K562 (cell line): ENCODE results near the gene GHRL. TPM values are rescaled to one million over a fixed set of nuclear protein-coding genes. Genes with fewer than 3 reads are reported as not detected.

Experiments
- ARID2 ChIP-seq: fragments of 450-650 bp; IDR thresholded peaks from 2 replicates; pipeline ENCODE4 v1.6.1; 2017; ENCODE audit warnings: antibody characterized with exemption, mild to moderate bottlenecking
- BCOR ChIP-seq: fragments of 450-650 bp; IDR thresholded peaks from 2 replicates; pipeline ENCODE4 v1.6.1; 2016
- BRCA1 ChIP-seq, 2 experiments: fragments of 450-650 bp in 1 of 2; sonication (generic) in 1 of 2; formaldehyde crosslinking in 1 of 2; IDR thresholded peaks; 2 replicates each; pipeline versions ENCODE4 v1.5.0 to v1.6.1; 2017 to 2020; ENCODE audit warnings: mild to moderate bottlenecking in 1 of 2, missing genetic modification reagents in 1 of 2
- DACH1 ChIP-seq: fragments of 450-650 bp; IDR thresholded peaks from 2 replicates; pipeline ENCODE4 v1.6.1; 2018; ENCODE audit not compliant: partially characterized antibody
- DMBX1 ChIP-seq: fragments of 250-450 bp; sonication (Bioruptor Pico); IDR thresholded peaks from 2 replicates; pipeline ENCODE4 v1.8.0; 2022; ENCODE audit warnings: inconsistent platforms, mild to moderate bottlenecking, moderate library complexity, borderline replicate concordance
- FOXK2 ChIP-seq, 2 experiments: fragments of 450-650 bp; IDR thresholded peaks in 1 of 2; conservative IDR thresholded peaks in 1 of 2; 2 replicates each; pipeline ENCODE4 v1.6.1; 2016; ENCODE audit warnings: low read depth in 2 of 2, mild to moderate bottlenecking in 1 of 2
- FOXP1 ChIP-seq: sonication (generic); formaldehyde crosslinking; IDR thresholded peaks from 2 replicates; pipeline ENCODE4 v1.8.0; 2022; ENCODE audit warnings: mild to moderate bottlenecking, missing genetic modification reagents
- GATA2 ChIP-seq: sonication (generic); formaldehyde crosslinking; IDR thresholded peaks from 2 replicates; pipeline ENCODE4 v1.4.0; 2020; ENCODE audit warnings: mild to moderate bottlenecking, missing genetic modification reagents
- MLLT1 ChIP-seq, 2 experiments: fragments of 450-650 bp; IDR thresholded peaks; 2 replicates each; pipeline ENCODE4 v1.6.1; 2016
- NFIX ChIP-seq: fragments of 250-450 bp; sonication (Bioruptor Pico); IDR thresholded peaks from 2 replicates; pipeline ENCODE4 v1.4.0; 2020; ENCODE audit warnings: low read depth, mild to moderate bottlenecking, moderate library complexity
- NFYB ChIP-seq: IDR thresholded peaks from 2 replicates; pipeline ENCODE4 v1.6.1; 2011; ENCODE audit warnings: mild to moderate bottlenecking, moderate library complexity; ENCODE audit not compliant: insufficient read length; ENCODE audit errors: extremely low read depth
- POLR2A ChIP-seq: fragments of 450-650 bp; conservative IDR thresholded peaks from 2 replicates; pipeline ENCODE4 v1.6.1; 2016
- RFX7 ChIP-seq: fragments of 250-450 bp; sonication (Bioruptor Pico); IDR thresholded peaks from 2 replicates; pipeline ENCODE4 v1.5.1; 2021; ENCODE audit warnings: mild to moderate bottlenecking
- SAFB2 ChIP-seq: fragments of 200-400 bp; formaldehyde crosslinking; IDR thresholded peaks from 2 replicates; pipeline ENCODE4 v1.6.1; 2018; ENCODE audit warnings: borderline replicate concordance, low read length, low read depth, moderate library complexity; ENCODE audit not compliant: severe bottlenecking
- SNAPC5 ChIP-seq: fragments of 250-450 bp; sonication (Bioruptor Pico); IDR thresholded peaks from 2 replicates; pipeline ENCODE4 v1.8.0; 2021; ENCODE audit warnings: moderate library complexity, mild to moderate bottlenecking, inconsistent platforms
- SNRNP70 ChIP-seq: fragments of 200-400 bp; formaldehyde crosslinking; optimal IDR thresholded peaks from 2 replicates; pipeline ENCODE3; 2017; ENCODE audit warnings: low read depth, low read length
- TSC22D4 ChIP-seq: fragments of 450-650 bp; IDR thresholded peaks from 2 replicates; pipeline ENCODE4 v1.6.1; 2016; ENCODE audit warnings: missing genetic modification characterization, missing biosample characterization, control low read depth
- ZBTB49 ChIP-seq: sonication (generic); formaldehyde crosslinking; IDR thresholded peaks from 2 replicates; pipeline ENCODE4 v1.8.0; 2022; ENCODE audit warnings: missing genetic modification reagents, mild to moderate bottlenecking, borderline replicate concordance
- ZBTB5 ChIP-seq: fragments of 450-650 bp; IDR thresholded peaks from 2 replicates; pipeline ENCODE4 v1.6.1; 2017; ENCODE audit warnings: antibody characterized with exemption
- ZNF124 ChIP-seq: sonication (generic); formaldehyde crosslinking; IDR thresholded peaks from 2 replicates; pipeline ENCODE4 v1.8.1; 2022; ENCODE audit warnings: missing genetic modification reagents
- ZNF668 ChIP-seq: fragments of 250-450 bp; sonication (Bioruptor Pico); IDR thresholded peaks from 2 replicates; pipeline ENCODE4 v1.8.0; 2022; ENCODE audit warnings: mild to moderate bottlenecking, inconsistent platforms
- polyA plus RNA-seq, 8 experiments: library from polyadenylated mRNA; depleted of rRNA in 4 of 8; stranded (reverse) in 5 of 8; unstranded in 3 of 8; fragments of >200 nt; fragmentation: Nextera tagmentation in 2 of 8; fragmentation: Illumina TruSeq in 1 of 8; extraction: Ambion mirVana in 2 of 8; extraction: Trizol in 1 of 8; gene quantifications; 2 replicates each; pipeline versions ENCODE4 v1.2.1 to v1.2.3, GENCODE V29; 2011 to 2014; ENCODE audit warnings: inconsistent platforms in 1 of 8, missing spikeins in 1 of 8
- total RNA-seq, 7 experiments: library from RNA; depleted of rRNA in 6 of 7; stranded (reverse); fragments of >200 nt in 6 of 7; fragmentation: Illumina TruSeq in 2 of 7; extraction: Trizol in 2 of 7; gene quantifications; 2 replicates each; pipeline versions ENCODE4 v1.2.1 to v1.2.3, GENCODE V29; 2011 to 2021; ENCODE audit warnings: low replicate concordance in 1 of 7

GHRL gene
- total and polyA plus RNA-seq, 9 of the 15 experiments (the other 6 are each of a cell fraction or from before 2014, with no cell fraction given) = 0.08 to 0.29 (median 0.15) TPM; not detected in 5

- TF ChIP-seq GATA2 (CRISPR knock-in tag) (no peak), SNAPC5 (CRISPR knock-in tag) (no peak), DMBX1 (CRISPR knock-in tag) (peak; percentile 60; the same call in 1 of the 2 replicates), FOXK2 (conservative IDR thresholded peaks at IDR 0.05 in 1 of 2, IDR thresholded peaks at IDR 0.05 in 1 of 2; ENCODE audit: low read depth in 2 of 2) (no peak), MLLT1 (IDR thresholded peaks at IDR 0.05) (0 out of 4 replicates have a peak, but pooled peaks of 1 of the 2 experiments have one; percentile 27), NFYB (no peak), TSC22D4 (no peak), RFX7 (CRISPR knock-in tag) (no peak), ZBTB49 (CRISPR knock-in tag) (no peak), ARID2 (no peak), SAFB2 (no peak), ZNF668 (CRISPR knock-in tag) (no peak), DACH1 (peak; percentile 26), BRCA1 (IDR thresholded peaks at IDR 0.05) (no peak), BRCA1 (CRISPR knock-in tag; IDR thresholded peaks at IDR 0.05) (no peak), ZNF124 (CRISPR knock-in tag) (no peak), SNRNP70 (no peak), POLR2A (no peak), FOXP1 (CRISPR knock-in tag) (no peak), BCOR (peak; percentile 95), NFIX (CRISPR knock-in tag) (peak; percentile 2; the same call in 1 of the 2 replicates), ZBTB5 (no peak)
Measured at GRCh38 chr3:10247679-10248183, 45.0 kb downstream of the GHRL start (continued).
